ENCODE results near the gene SHISAL2A.

Gene SHISAL2A

GRCh38 chr1:52613636-52614373 lies 19.2 kb upstream of the SHISAL2A start:
- no peak for ATAC-seq
- no peak for TF ChIP-seq TCF4 (CRISPR knock-in tag; IDR thresholded peaks at IDR 0.05; ENCODE audit: borderline replicate concordance)

- no peak for ATAC-seq
- TF ChIP-seq ZC3H10 (CRISPR knock-in tag; IDR thresholded peaks at IDR 0.05) (no peak), PPARA (CRISPR knock-in tag; IDR thresholded peaks at IDR 0.05; ENCODE audit: borderline replicate concordance) (no peak), CSRNP3 (CRISPR knock-in tag; IDR thresholded peaks at IDR 0.05) (no peak), CREB5 (CRISPR knock-in tag; IDR thresholded peaks at IDR 0.05; ENCODE audit: low read depth) (no peak), TCF4 (CRISPR knock-in tag; IDR thresholded peaks at IDR 0.05; ENCODE audit: borderline replicate concordance) (no peak), ZFP30 (CRISPR knock-in tag; IDR thresholded peaks at IDR 0.05) (no peak), ARNTL (CRISPR knock-in tag; IDR thresholded peaks at IDR 0.05; ENCODE audit: borderline replicate concordance, low read depth) (no peak), ZFP3 (CRISPR knock-in tag; IDR thresholded peaks at IDR 0.05) (no peak), TSHZ2 (CRISPR knock-in tag; IDR thresholded peaks at IDR 0.05) (no peak), ZNF565 (CRISPR knock-in tag; conservative IDR thresholded peaks at IDR 0.05; ENCODE audit: low read depth) (no peak), ZNF70 (CRISPR knock-in tag; IDR thresholded peaks at IDR 0.05) (no peak), ESRRG (CRISPR knock-in tag; IDR thresholded peaks at IDR 0.05) (no peak)
Observed at GRCh38 chr1:52614671-52615070, 18.3 kb upstream of the SHISAL2A start.

- ATAC-seq: no peak
- TF ChIP-seq ZC3H10 (CRISPR knock-in tag; IDR thresholded peaks at IDR 0.05): no peak
Observed at GRCh38 chr1:52615489-52616042, 17.4 kb upstream of the SHISAL2A start.

- ATAC-seq: no peak
- TF ChIP-seq RARB (CRISPR knock-in tag; IDR thresholded peaks at IDR 0.05) (no peak), ZFP30 (CRISPR knock-in tag; IDR thresholded peaks at IDR 0.05) (no peak), ARNTL (CRISPR knock-in tag; IDR thresholded peaks at IDR 0.05; ENCODE audit: borderline replicate concordance, low read depth) (no peak), TCF4 (CRISPR knock-in tag; IDR thresholded peaks at IDR 0.05; ENCODE audit: borderline replicate concordance) (no peak), SNAI2 (CRISPR knock-in tag; IDR thresholded peaks at IDR 0.05) (no peak), CSDC2 (CRISPR knock-in tag; IDR thresholded peaks at IDR 0.05) (no peak), TSHZ2 (CRISPR knock-in tag; IDR thresholded peaks at IDR 0.05) (no peak), ISL1 (CRISPR knock-in tag; IDR thresholded peaks at IDR 0.05) (no peak), ESRRG (CRISPR knock-in tag; IDR thresholded peaks at IDR 0.05) (no peak), ZNF70 (CRISPR knock-in tag; IDR thresholded peaks at IDR 0.05) (no peak), CREB5 (CRISPR knock-in tag; IDR thresholded peaks at IDR 0.05; ENCODE audit: low read depth) (no peak), PPARA (CRISPR knock-in tag; IDR thresholded peaks at IDR 0.05; ENCODE audit: borderline replicate concordance) (no peak), ZFP3 (CRISPR knock-in tag; IDR thresholded peaks at IDR 0.05) (no peak), POU6F1 (CRISPR knock-in tag; IDR thresholded peaks at IDR 0.05; ENCODE audit: borderline replicate concordance, low read depth) (no peak), BACH2 (CRISPR knock-in tag; IDR thresholded peaks at IDR 0.05; ENCODE audit: borderline replicate concordance) (no peak), CSRNP3 (CRISPR knock-in tag; IDR thresholded peaks at IDR 0.05) (no peak), ZC3H10 (CRISPR knock-in tag; IDR thresholded peaks at IDR 0.05) (no peak), ZNF8 (CRISPR knock-in tag; IDR thresholded peaks at IDR 0.05) (no peak), TOX (CRISPR knock-in tag; IDR thresholded peaks at IDR 0.05; ENCODE audit: borderline replicate concordance) (no peak)
Observed at GRCh38 chr1:52621950-52622349, 11.0 kb upstream of the SHISAL2A start.

All from SK-N-SH treated with all-trans-retinoic acid at 6 μM for 48 hours (cell line).